Measurements from ENCODE around the gene TRPC3. TPM values are rescaled to one million over a fixed set of nuclear protein-coding genes. Genes with fewer than 3 reads are reported as not detected.
A peak's percentile ranks its signal among the peaks of the same experiment; 100 is the strongest.

Gene TRPC3
- total RNA-seq, 4 donors from 2014 or later, result 0.18 to 0.80 (median 0.28) TPM

- no peak for TF ChIP-seq POLR2A (IDR thresholded peaks at IDR 0.05)
- no peaks in the 10 kb centered on the region for H3K4me1 ChIP-seq
- H3K27me3 ChIP-seq, result no peaks in the 10 kb centered on the region
- no peaks in the 10 kb centered on the region for H3K36me3 ChIP-seq
- no peaks in the 10 kb centered on the region for H3K9me3 ChIP-seq
- H3K4me3 ChIP-seq, result no peak overlapping the region
- H3K27ac ChIP-seq, result no peak overlapping the region
- no peak for DNase-seq (ENCODE audit: low spot score in 2 of 2)
- 66% methylated on average over 1 of the region's 1 CpG for WGBS
These were observed 9.0 kb upstream of the TRPC3 start for GRCh38 chr4:121960818-121961217.

DNA sequence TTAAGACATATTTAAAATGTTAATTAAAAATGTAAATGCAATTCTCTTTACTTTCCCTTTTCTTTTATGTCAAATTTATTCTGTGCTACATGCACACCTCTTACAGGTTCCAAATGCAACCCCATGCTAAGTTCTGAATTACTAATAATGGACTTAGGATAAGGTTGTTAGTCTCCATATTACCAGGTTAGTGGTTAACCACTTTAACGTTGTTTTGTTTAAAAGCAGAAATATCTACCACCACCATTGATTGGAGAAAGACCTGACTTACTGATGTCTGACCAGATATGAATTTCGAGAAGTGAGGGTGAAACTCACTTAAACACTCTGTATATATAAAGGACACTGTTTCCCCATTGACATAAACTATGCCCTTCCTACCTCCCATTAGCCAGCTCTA is 6.9 kb upstream of the TRPC3 start:
- Histone ChIP-seq H3K4me1 (no peaks in the 10 kb centered on the region), H3K27me3 (no peaks in the 10 kb centered on the region), H3K36me3 (no peaks in the 10 kb centered on the region), H3K27ac (no peak overlapping the region), H3K4me3 (no peak overlapping the region), H3K9me3 (no peaks in the 10 kb centered on the region)
- no peak for DNase-seq (ENCODE audit: low spot score in 2 of 2)
- no peak for TF ChIP-seq POLR2AphosphoS5 (IDR thresholded peaks at IDR 0.05)
- no peak for TF ChIP-seq EP300 (IDR thresholded peaks at IDR 0.05)
- TF ChIP-seq, protein P1, sequence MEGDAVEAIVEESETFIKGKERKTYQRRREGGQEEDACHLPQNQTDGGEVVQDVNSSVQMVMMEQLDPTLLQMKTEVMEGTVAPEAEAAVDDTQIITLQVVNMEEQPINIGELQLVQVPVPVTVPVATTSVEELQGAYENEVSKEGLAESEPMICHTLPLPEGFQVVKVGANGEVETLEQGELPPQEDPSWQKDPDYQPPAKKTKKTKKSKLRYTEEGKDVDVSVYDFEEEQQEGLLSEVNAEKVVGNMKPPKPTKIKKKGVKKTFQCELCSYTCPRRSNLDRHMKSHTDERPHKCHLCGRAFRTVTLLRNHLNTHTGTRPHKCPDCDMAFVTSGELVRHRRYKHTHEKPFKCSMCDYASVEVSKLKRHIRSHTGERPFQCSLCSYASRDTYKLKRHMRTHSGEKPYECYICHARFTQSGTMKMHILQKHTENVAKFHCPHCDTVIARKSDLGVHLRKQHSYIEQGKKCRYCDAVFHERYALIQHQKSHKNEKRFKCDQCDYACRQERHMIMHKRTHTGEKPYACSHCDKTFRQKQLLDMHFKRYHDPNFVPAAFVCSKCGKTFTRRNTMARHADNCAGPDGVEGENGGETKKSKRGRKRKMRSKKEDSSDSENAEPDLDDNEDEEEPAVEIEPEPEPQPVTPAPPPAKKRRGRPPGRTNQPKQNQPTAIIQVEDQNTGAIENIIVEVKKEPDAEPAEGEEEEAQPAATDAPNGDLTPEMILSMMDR (IDR thresholded peaks at IDR 0.05), result no peak
- TF ChIP-seq POLR2A (IDR thresholded peaks at IDR 0.05), result no peak
- WGBS, result 91% methylated on average over 2 of the region's 2 CpGs

DNA sequence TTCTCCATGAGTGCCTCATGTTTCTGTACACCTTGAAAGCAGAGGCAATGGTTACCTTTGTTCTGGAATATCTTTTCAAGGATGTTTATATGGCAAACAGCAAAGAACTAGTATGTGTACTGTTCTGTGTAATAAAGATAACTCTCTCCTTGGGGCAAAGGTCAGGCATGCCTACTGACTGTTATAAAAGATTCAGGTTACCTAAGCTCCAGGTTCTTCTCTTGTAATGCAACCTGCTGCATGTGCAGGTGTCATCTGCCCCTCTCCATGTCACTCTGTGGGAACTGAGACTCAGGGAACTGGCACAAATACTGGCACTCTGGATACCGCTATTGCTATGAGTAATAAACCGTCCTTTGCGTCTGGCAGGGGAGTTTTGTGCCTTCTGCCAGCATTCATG is 5.4 kb upstream of the TRPC3 start:
- no peak overlapping the region for H3K27ac ChIP-seq
- TF ChIP-seq, protein P1 (IDR thresholded peaks at IDR 0.05), result no peak
- TF ChIP-seq EP300 (IDR thresholded peaks at IDR 0.05) (no peak), POLR2AphosphoS5 (IDR thresholded peaks at IDR 0.05) (no peak)
- H3K9me3 ChIP-seq, result no peaks in the 10 kb centered on the region
- no peaks in the 10 kb centered on the region for H3K36me3 ChIP-seq
- no peak for DNase-seq (ENCODE audit: low spot score in 2 of 2)
- H3K4me1 ChIP-seq, result peaks cover under 1% of the 10 kb centered on the region
- 86% methylated on average over 3 of the region's 3 CpGs for WGBS
- peaks cover 5% of the 10 kb centered on the region for H3K27me3 ChIP-seq
- no peak overlapping the region for H3K4me3 ChIP-seq

GRCh38 chr4:121953860-121954259 is 2.0 kb upstream of the TRPC3 start:
- no peaks in the 10 kb centered on the region for H3K9me3 ChIP-seq
- TF ChIP-seq EP300 (IDR thresholded peaks at IDR 0.05), result no peak
- TF ChIP-seq POLR2AphosphoS5 (IDR thresholded peaks at IDR 0.05), result no peak
- no peak for TF ChIP-seq POLR2A (IDR thresholded peaks at IDR 0.05)
- TF ChIP-seq, protein P1 (IDR thresholded peaks at IDR 0.05), result no peak
- H3K27me3 ChIP-seq, result peaks cover 29% of the 10 kb centered on the region

DNA sequence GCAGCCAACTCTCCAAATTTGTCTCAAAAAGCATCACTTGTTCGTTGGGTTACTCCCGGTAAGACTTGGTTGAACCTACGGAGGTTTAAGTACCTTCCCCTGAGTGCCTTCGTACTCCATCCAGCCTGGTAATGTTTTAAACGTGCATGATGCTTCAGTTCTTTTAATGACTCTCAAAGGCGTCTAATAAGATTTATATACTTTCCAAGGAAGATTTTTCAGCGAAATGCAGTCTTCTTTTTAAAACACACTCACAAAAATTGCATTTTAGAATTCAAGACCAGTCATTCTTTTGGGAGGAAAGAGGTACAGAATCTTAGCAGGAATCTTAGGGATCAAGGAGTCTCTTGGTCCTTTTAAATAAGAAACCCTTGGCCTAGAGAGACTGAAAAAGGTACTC is 430 bp upstream of the TRPC3 start:
- no peaks in the 10 kb centered on the region for H3K36me3 ChIP-seq
- 44% methylated on average over 7 of the region's 7 CpGs for WGBS
- H3K4me3 ChIP-seq, result peak overlapping the region; percentile 74
- no peaks in the 10 kb centered on the region for H3K9me3 ChIP-seq
- TF ChIP-seq, protein P1 (IDR thresholded peaks at IDR 0.05), result no peak
- TF ChIP-seq POLR2A (IDR thresholded peaks at IDR 0.05) (no peak), EP300 (IDR thresholded peaks at IDR 0.05) (no peak)
- no peak for DNase-seq (ENCODE audit: low spot score in 2 of 2)
- H3K4me1 ChIP-seq, result peaks cover 22% of the 10 kb centered on the region
- H3K27me3 ChIP-seq, result peaks cover 29% of the 10 kb centered on the region
- H3K27ac ChIP-seq, result no peak overlapping the region

More at GRCh38 chr4:121953860-121954259, 2.0 kb upstream of the TRPC3 start:
- no peak for DNase-seq (ENCODE audit: low spot score in 2 of 2)
- H3K4me1 ChIP-seq, result peaks cover 22% of the 10 kb centered on the region
- H3K36me3 ChIP-seq, result no peaks in the 10 kb centered on the region
- no peak overlapping the region for H3K4me3 ChIP-seq
- H3K27ac ChIP-seq, result no peak overlapping the region
